Brain microvascular endothelial cell (primary cell): Measurements from ENCODE around the gene MOCS3.

Experiments
- DNase-seq: peaks from one replicate; pipeline ENCODE4 v3.0.0-alpha.2; 2020
- H3K27ac ChIP-seq: fragments of 250-450 bp; sonication (Bioruptor Pico); 2 replicates; pipeline ENCODE4 v1.5.1; 2020; ENCODE audit warnings: mild to moderate bottlenecking, moderate library complexity
- H3K27me3 ChIP-seq: fragments of 250-450 bp; sonication (Bioruptor Pico); replicated peaks from 2 replicates; pipeline ENCODE4 v1.5.1; 2020; ENCODE audit warnings: mild to moderate bottlenecking
- H3K36me3 ChIP-seq: fragments of 250-450 bp; sonication (Bioruptor Pico); replicated peaks from 2 replicates; pipeline ENCODE4 v1.5.1; 2020; ENCODE audit warnings: mild to moderate bottlenecking
- H3K4me3 ChIP-seq: 2 replicates; pipeline ENCODE4 v1.5.1; 2011; ENCODE audit warnings: low read depth, mild to moderate bottlenecking, control low read depth, low read length, moderate library complexity
- in situ Hi-C: cut with HindIII; loops from 2 replicates; pipeline ENCODE4 v1.10.0; 2017; ENCODE audit warnings: low sequenced_read_pairs, low pct_ligation_motif_present
- TF ChIP-seq, protein P1 (sequence below): IDR thresholded peaks from 2 replicates; pipeline ENCODE4 v1.5.1; 2011; ENCODE audit warnings: low read depth, mild to moderate bottlenecking, moderate library complexity, low read length, control low read depth, inconsistent platforms; ENCODE audit errors: missing control alignments

Gene MOCS3

GRCh38 chr20:50981714-50982048 lies 23.1 kb downstream of the MOCS3 start:
- no peaks in the 10 kb centered on the region for H3K36me3 ChIP-seq
- no peaks in the 10 kb centered on the region for H3K27me3 ChIP-seq
- DNase-seq: no peak
- H3K27ac ChIP-seq: peak overlapping the region; percentile 93
- TF ChIP-seq, protein P1, sequence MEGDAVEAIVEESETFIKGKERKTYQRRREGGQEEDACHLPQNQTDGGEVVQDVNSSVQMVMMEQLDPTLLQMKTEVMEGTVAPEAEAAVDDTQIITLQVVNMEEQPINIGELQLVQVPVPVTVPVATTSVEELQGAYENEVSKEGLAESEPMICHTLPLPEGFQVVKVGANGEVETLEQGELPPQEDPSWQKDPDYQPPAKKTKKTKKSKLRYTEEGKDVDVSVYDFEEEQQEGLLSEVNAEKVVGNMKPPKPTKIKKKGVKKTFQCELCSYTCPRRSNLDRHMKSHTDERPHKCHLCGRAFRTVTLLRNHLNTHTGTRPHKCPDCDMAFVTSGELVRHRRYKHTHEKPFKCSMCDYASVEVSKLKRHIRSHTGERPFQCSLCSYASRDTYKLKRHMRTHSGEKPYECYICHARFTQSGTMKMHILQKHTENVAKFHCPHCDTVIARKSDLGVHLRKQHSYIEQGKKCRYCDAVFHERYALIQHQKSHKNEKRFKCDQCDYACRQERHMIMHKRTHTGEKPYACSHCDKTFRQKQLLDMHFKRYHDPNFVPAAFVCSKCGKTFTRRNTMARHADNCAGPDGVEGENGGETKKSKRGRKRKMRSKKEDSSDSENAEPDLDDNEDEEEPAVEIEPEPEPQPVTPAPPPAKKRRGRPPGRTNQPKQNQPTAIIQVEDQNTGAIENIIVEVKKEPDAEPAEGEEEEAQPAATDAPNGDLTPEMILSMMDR: no peak
- in situ Hi-C loops: loop anchor here (25.0 kb wide), 1 partner anchor 331 kb away; no protein-coding TSS in a partner anchor
- no peak overlapping the region for H3K4me3 ChIP-seq

DNA sequence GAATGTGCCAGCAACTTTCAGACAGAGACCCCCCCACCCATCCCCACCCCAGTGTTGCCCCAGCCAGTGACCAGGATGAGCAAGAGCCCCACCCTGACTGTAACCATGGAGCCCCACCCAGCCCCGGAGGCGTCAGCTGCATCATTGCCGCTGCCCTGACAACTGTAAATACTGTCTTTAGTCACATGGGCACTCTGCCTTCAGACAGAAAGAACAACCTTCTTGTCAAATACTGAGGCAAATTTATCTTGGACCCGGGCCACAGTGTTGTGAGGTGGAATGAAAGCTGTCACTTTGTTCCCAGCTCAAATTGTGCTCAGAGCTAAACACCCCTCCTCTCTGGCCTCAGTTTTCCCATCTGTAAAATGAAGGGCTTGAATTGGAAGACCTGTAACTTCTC lies 23.7 kb downstream of the MOCS3 start:
- TF ChIP-seq, protein P1: no peak
- in situ Hi-C loops: loop anchor here (25.0 kb wide), 1 partner anchor 330 kb away; no protein-coding TSS in a partner anchor
- no peak overlapping the region for H3K4me3 ChIP-seq
- no peaks in the 10 kb centered on the region for H3K36me3 ChIP-seq
- H3K27me3 ChIP-seq: no peaks in the 10 kb centered on the region
- DNase-seq: peak; percentile 91
- peak overlapping the region; percentile 6 for H3K27ac ChIP-seq

GRCh38 chr20:50983321-50983720 lies 24.7 kb downstream of the MOCS3 start:
- in situ Hi-C loops: loop anchor here (25.0 kb wide), 1 partner anchor 329 kb away; no protein-coding TSS in a partner anchor
- Histone ChIP-seq H3K27me3 (no peaks in the 10 kb centered on the region), H3K4me3 (no peak overlapping the region), H3K27ac (no peak overlapping the region), H3K36me3 (no peaks in the 10 kb centered on the region)
- no peak for DNase-seq
- TF ChIP-seq, protein P1: no peak

DNA sequence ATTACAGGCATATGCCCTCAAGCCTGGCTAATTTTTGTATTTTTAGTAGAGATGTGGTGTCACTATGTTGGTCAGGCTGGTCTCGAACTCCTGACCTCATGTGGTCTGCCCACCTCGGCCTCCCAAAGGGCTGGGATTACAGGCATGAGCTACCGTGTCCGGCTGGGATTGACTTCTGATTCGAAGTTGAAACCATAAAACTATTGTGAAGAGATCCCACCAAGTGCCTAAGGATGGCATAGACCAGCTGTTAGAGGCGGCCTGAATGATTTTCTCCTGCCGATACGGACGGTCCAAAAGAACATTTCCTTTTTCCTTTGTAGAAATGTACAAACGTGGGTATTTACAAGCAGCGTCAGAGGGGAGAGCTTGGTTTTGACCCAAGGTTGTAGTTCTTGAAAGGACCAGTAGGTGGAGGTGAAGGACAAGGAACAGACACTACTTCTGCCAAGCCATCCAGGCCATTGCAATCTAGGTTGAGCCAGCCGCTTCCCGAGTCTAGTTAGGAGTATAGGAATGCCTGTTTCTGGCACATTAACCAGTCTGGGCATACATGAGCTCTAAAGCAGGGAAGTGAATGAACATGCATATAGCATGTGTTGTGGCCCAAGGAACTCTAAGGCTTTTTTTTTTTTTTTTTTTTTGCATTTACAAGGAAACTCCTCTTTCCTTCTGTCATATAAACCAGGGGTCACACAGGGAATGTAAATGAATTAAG lies 29.0 kb downstream of the MOCS3 start:
- Histone ChIP-seq H3K36me3 (no peaks in the 10 kb centered on the region), H3K27ac (peak overlapping the region; percentile 20), H3K4me3 (no peak overlapping the region), H3K27me3 (no peaks in the 10 kb centered on the region)
- TF ChIP-seq, protein P1: peak; percentile 90
- in situ Hi-C loops: loop anchor here (25.0 kb wide), 1 partner anchor 325 kb away; no protein-coding TSS in a partner anchor
- DNase-seq: peak; percentile 89

DNA sequence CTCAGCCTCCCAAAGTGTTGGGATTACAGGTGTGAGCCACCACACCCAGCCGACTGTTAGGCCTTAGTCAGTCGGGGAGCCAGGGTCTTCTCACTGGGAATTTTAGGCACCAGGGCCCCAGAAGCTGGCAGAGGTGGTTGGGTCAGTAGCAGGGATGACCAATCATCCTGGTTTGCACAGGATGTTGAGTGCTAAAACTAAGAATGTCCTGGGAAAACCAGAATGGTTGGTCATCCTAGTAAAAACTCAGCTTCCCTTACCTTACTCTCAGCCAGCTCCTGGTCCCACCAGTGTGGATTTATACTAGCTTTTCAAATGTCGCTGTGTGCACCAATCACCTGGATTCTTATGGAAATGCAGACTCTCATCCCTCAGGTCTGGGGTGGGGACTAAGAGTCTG lies 32.5 kb downstream of the MOCS3 start:
- Histone ChIP-seq H3K27ac (no peak overlapping the region), H3K36me3 (no peaks in the 10 kb centered on the region), H3K4me3 (no peak overlapping the region), H3K27me3 (no peaks in the 10 kb centered on the region)
- in situ Hi-C loops: loop anchor here (25.0 kb wide), 1 partner anchor 321 kb away; no protein-coding TSS in a partner anchor
- DNase-seq: no peak
- TF ChIP-seq, protein P1: no peak
